Trophoblast cell (in vitro differentiated cells and primary cell): ENCODE data around the gene KCNC1.

ENCODE experiments used
- DNase-seq, 2 donors: peaks; one replicate each; pipeline ENCODE4 v3.0.0-alpha.2; 2016
- H2AFZ ChIP-seq: 2 replicates; pipeline ENCODE4 v1.6.1; 2013; ENCODE audit warnings: low read length, moderate library complexity, mild to moderate bottlenecking; ENCODE audit not compliant: insufficient read depth, poor library complexity
- H2AK5ac ChIP-seq: 2 replicates; pipeline ENCODE4 v1.6.1; 2013; ENCODE audit warnings: mild to moderate bottlenecking, low read length
- H2BK120ac ChIP-seq: 2 replicates; pipeline ENCODE4 v1.6.1; 2013; ENCODE audit warnings: low read length, mild to moderate bottlenecking, moderate library complexity; ENCODE audit not compliant: insufficient read depth, poor library complexity
- H2BK12ac ChIP-seq: 2 replicates; pipeline ENCODE4 v1.6.1; 2013; ENCODE audit warnings: mild to moderate bottlenecking, low read length, moderate library complexity
- H2BK5ac ChIP-seq: 2 replicates; pipeline ENCODE4 v1.6.1; 2013; ENCODE audit warnings: low read length, low read depth, moderate library complexity, mild to moderate bottlenecking; ENCODE audit not compliant: poor library complexity
- H3K14ac ChIP-seq: 2 replicates; pipeline ENCODE4 v1.6.1; 2013; ENCODE audit warnings: mild to moderate bottlenecking, low read length
- H3K18ac ChIP-seq: 2 replicates; pipeline ENCODE4 v1.6.1; 2013; ENCODE audit warnings: mild to moderate bottlenecking, low read length
- H3K23ac ChIP-seq: 2 replicates; pipeline ENCODE4 v1.6.1; 2013; ENCODE audit warnings: low read length
- H3K27ac ChIP-seq: 2 replicates; pipeline ENCODE4 v1.5.1; 2013; ENCODE audit warnings: low read depth, mild to moderate bottlenecking, inconsistent platforms, low read length, moderate library complexity
- H3K27me3 ChIP-seq: 2 replicates; pipeline ENCODE4 v1.6.1; 2013; ENCODE audit warnings: inconsistent platforms, mild to moderate bottlenecking, low read length, moderate library complexity; ENCODE audit not compliant: insufficient read depth
- H3K36me3 ChIP-seq, 2 experiments: 1 replicate in 1 of 2; 2 replicates in 1 of 2; pipeline ENCODE4 v1.6.1; 2013; ENCODE audit warnings: low read length in 2 of 2, mild to moderate bottlenecking in 2 of 2, moderate library complexity in 1 of 2; ENCODE audit not compliant: insufficient read depth in 2 of 2, control insufficient read depth in 1 of 2
- H3K4ac ChIP-seq: 2 replicates; pipeline ENCODE4 v1.6.1; 2013; ENCODE audit warnings: low read depth, mild to moderate bottlenecking, low read length, moderate library complexity
- H3K4me1 ChIP-seq, 2 experiments: 1 replicate in 1 of 2; 2 replicates in 1 of 2; pipeline ENCODE4 v1.6.1; 2013; ENCODE audit warnings: low read length in 2 of 2, mild to moderate bottlenecking in 2 of 2, moderate library complexity in 1 of 2; ENCODE audit not compliant: insufficient read depth in 2 of 2, control insufficient read depth in 1 of 2
- H3K4me2 ChIP-seq: 2 replicates; pipeline ENCODE4 v1.6.1; 2013; ENCODE audit warnings: inconsistent platforms, mild to moderate bottlenecking, low read length, moderate library complexity
- H3K4me3 ChIP-seq: 2 replicates; pipeline ENCODE4 v1.5.1; 2013; ENCODE audit warnings: mild to moderate bottlenecking, low read depth, low read length, inconsistent platforms
- H3K79me1 ChIP-seq: one replicate; pipeline ENCODE4 v1.6.1; 2013; ENCODE audit warnings: low read length
- H3K79me2 ChIP-seq: 2 replicates; pipeline ENCODE4 v1.6.1; 2013; ENCODE audit warnings: low read length, mild to moderate bottlenecking; ENCODE audit not compliant: control insufficient read depth, insufficient read depth, poor library complexity
- H3K9ac ChIP-seq: 2 replicates; pipeline ENCODE4 v1.6.1; 2013; ENCODE audit warnings: mild to moderate bottlenecking, low read length
- H3K9me3 ChIP-seq: 2 replicates; pipeline ENCODE4 v1.6.1; 2013; ENCODE audit warnings: low read depth, mild to moderate bottlenecking, control low read depth, inconsistent platforms, low read length; ENCODE audit not compliant: insufficient read depth
- H4K12ac ChIP-seq: 2 replicates; pipeline ENCODE4 v1.6.1; 2013; ENCODE audit warnings: low read depth, mild to moderate bottlenecking, low read length, moderate library complexity
- H4K8ac ChIP-seq: 2 replicates; pipeline ENCODE4 v1.6.1; 2013; ENCODE audit warnings: low read depth, mild to moderate bottlenecking, low read length, moderate library complexity
- H4K91ac ChIP-seq: one replicate; pipeline ENCODE4 v1.6.1; 2013; ENCODE audit warnings: low read depth, mild to moderate bottlenecking, low read length, moderate library complexity
- whole genome bisulfite sequencing: extraction: QIAGEN DNeasy Blood & Tissue Kit; methylation state at CpG from one replicate; pipeline ENCODE4 v1.1.7; 2013; ENCODE audit warnings: missing lambda C conversion rate; ENCODE audit not compliant: insufficient read length, insufficient coverage; ENCODE audit errors: extremely low coverage; 5-methylcytosine and 5-hydroxymethylcytosine counted together

KCNC1 gene

DNA sequence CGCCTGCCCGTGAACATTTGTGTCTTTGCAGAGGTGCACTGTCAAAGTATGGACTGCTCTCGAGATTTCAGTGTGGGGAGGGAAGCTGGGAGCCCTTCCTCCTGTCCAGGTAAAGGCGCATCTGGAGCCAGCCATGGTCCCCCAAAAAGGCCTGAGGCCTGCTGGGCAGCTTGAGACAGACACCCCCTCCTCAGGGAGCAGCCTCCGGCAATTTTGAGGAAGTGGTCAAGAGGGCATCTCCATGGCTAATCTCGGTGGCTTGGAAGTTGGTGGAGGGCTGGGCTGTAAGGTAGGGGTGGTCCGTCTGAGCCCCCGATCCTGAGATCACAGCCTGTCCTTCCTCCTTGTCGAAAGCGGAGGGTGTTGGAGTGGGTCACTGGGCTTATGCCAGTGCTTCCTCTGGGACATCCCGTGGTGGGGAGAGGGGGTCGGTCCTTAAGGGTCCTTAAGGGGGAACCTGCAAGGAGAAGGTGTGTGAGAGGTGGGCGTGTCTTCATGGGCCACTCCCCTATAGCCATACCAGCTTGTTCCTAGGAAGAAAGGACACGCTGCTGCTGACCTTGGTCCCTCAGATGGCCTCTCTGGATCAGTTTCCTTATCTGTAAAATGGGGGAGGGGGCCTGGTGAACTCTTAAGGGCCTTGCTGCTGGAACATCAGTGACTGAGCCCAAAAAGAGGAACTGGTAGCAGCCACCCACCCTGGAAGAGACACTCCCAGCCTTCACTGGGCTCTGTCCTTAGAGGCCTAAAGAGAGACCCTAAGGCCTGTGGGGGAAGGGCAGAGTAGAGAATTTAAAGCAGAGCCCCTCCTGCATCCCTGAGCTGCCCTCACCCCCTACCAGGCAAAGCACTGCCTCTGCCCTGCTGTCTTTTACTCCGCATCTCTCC, 2.6 kb downstream of the KCNC1 start:
- Histone ChIP-seq H3K9me3 (peaks cover 15% of the 10 kb centered on the region), H2AFZ (no peak overlapping the region), H4K12ac (no peak overlapping the region), H3K27ac (no peak overlapping the region), H3K23ac (no peak overlapping the region), H3K9ac (no peak overlapping the region), H3K4me3 (no peak overlapping the region), H4K8ac (no peak overlapping the region), H2BK120ac (no peak overlapping the region), H3K4me1 (peaks cover 3 to 6% of the 10 kb centered on the region in 2 experiments), H3K27me3 (peaks cover 40% of the 10 kb centered on the region), H3K4me2 (no peak overlapping the region), H3K79me1 (no peaks in the 10 kb centered on the region), H3K36me3 (no peaks in the 10 kb centered on the region), H3K79me2 (no peaks in the 10 kb centered on the region), H3K14ac (no peak overlapping the region), H3K4ac (no peak overlapping the region), H3K18ac (no peak overlapping the region), H2BK12ac (no peak overlapping the region), H4K91ac (no peak overlapping the region), H2BK5ac (no peak overlapping the region), H2AK5ac (no peak overlapping the region)
- no CpG with 5 or more reads among the region's 15 CpGs for WGBS
- DNase-seq = no peak

DNA sequence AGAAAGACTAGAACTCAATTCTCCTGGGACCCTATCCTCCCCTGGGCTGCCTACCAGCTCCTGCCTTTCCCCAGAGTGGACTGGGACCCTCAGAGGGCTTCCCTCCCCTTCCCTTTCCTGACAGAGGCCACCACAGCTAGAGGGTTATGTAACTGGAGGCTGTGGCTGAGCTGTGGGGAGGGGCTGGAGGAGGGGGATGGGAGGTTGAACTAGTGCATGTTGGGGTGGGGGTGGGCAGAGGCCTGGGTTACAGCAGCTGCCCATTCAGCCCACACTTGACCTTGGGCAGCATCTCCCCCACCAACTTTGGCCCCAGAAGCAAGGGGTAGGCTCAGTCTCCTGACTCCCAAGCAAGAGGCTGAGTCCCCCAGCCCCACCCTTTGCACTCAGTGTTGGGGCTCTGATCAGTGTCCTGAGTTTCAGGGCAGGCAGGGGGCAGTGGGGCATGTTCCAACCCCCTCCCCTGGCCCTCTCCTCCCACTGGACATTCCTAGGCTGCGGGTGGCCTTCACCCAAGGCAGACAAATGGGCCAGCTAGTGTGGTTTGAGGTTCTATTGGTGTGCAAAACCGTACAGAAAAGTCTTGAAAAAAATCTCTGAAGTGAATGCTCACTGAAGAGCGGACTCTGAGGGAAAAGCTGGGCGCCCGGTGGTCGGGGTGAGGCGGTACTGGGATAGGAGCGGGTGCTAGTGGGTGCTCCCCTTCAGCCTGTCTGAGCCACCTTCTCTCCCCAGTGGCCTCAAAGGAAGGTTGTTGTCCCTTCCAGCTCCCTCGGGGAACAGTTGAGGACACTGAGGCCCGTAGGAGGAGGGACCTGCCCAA, 3.8 kb downstream of the KCNC1 start:
- peaks cover 3 to 6% of the 10 kb centered on the region in 2 experiments for H3K4me1 ChIP-seq
- H3K18ac ChIP-seq = no peak overlapping the region
- H3K23ac ChIP-seq = no peak overlapping the region
- H4K8ac ChIP-seq = no peak overlapping the region
- no peak overlapping the region for H3K4ac ChIP-seq
- DNase-seq = no peak
- no peak overlapping the region for H3K14ac ChIP-seq
- H2AK5ac ChIP-seq = no peak overlapping the region
- no peak overlapping the region for H3K4me2 ChIP-seq
- H4K12ac ChIP-seq = no peak overlapping the region
- H3K79me1 ChIP-seq = no peaks in the 10 kb centered on the region
- H3K9me3 ChIP-seq = peaks cover 15% of the 10 kb centered on the region
- H3K79me2 ChIP-seq = no peaks in the 10 kb centered on the region
- no peak overlapping the region for H2BK5ac ChIP-seq
- H2BK120ac ChIP-seq = no peak overlapping the region
- H3K27ac ChIP-seq = no peak overlapping the region
- no CpG with 5 or more reads among the region's 10 CpGs for WGBS
- no peak overlapping the region for H3K9ac ChIP-seq
- H3K4me3 ChIP-seq = no peak overlapping the region
- peaks cover 35% of the 10 kb centered on the region for H3K27me3 ChIP-seq
- no peak overlapping the region for H2AFZ ChIP-seq
- H4K91ac ChIP-seq = no peak overlapping the region
- H3K36me3 ChIP-seq = no peaks in the 10 kb centered on the region
- H2BK12ac ChIP-seq = no peak overlapping the region

DNA sequence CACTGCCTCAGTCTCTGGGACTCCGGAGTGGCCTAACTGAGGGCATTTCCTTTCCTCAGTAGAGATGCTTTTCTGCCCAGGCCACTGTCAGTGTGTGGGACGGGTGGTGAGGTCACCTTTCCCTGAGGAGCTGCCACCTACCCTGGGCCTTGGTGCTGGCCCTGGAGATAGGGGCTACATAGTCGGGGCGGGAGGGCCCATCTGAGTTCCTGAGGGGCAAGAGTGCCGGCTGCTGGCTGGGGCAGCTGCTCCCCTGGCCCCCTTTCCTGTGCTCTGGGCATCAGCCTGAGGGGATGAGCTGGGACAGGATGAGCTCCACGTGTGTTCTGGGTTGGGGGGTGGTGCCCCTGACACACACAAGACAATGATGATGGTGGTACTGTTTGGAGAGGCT, 5.4 kb downstream of the KCNC1 start:
- Histone ChIP-seq H4K12ac (no peak overlapping the region), H3K4me3 (no peak overlapping the region), H3K14ac (no peak overlapping the region), H2AFZ (no peak overlapping the region), H3K18ac (no peak overlapping the region), H2BK12ac (no peak overlapping the region), H3K23ac (no peak overlapping the region), H2BK5ac (no peak overlapping the region), H3K9ac (no peak overlapping the region), H3K27ac (no peak overlapping the region), H3K79me2 (no peaks in the 10 kb centered on the region), H3K27me3 (peaks cover 24% of the 10 kb centered on the region), H3K4ac (no peak overlapping the region), H3K36me3 (no peaks in the 10 kb centered on the region), H4K8ac (no peak overlapping the region), H2BK120ac (no peak overlapping the region), H3K4me2 (no peak overlapping the region), H2AK5ac (no peak overlapping the region), H3K79me1 (no peaks in the 10 kb centered on the region), H4K91ac (no peak overlapping the region), H3K4me1 (peaks cover 3 to 6% of the 10 kb centered on the region in 2 experiments), H3K9me3 (peaks cover 15% of the 10 kb centered on the region)
- no CpG with 5 or more reads among the region's 6 CpGs for WGBS
- DNase-seq = no peak

DNA sequence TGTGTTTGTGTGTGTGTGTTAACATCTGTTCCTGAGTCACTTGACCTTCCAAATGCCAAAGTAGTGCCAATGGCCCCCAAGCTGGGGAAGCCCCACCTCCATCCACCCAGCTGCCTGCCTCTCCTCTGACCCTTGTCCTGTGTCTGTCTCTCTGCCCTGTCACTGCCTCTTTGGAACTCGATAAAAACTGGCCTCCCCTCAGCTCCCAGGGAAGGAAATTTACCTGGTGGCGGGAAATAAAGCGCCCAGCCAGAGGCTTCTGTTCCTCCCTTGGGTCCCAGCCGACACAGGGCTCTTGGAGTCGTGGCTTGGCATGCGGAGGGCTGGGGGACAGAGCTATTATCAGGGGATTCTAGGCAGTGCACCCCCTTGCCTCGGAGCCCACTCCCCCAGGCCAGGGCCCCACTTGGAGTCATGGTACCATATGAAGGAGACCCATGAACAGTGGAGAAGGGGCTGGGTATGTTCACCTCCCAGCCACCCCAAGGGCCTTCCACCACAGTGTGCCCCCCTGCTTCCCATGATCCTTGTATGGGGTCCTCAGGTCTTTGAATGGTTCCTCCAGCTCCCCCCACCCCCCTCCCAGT, 6.2 kb downstream of the KCNC1 start:
- Histone ChIP-seq H4K12ac (no peak overlapping the region), H3K9ac (no peak overlapping the region), H3K4ac (no peak overlapping the region), H3K79me2 (no peaks in the 10 kb centered on the region), H4K8ac (no peak overlapping the region), H3K27ac (no peak overlapping the region), H3K23ac (no peak overlapping the region), H2BK120ac (no peak overlapping the region), H2AFZ (no peak overlapping the region), H3K36me3 (no peaks in the 10 kb centered on the region), H4K91ac (no peak overlapping the region), H3K79me1 (no peaks in the 10 kb centered on the region), H3K9me3 (peaks cover 13% of the 10 kb centered on the region), H3K14ac (no peak overlapping the region), H3K4me2 (no peak overlapping the region), H2BK5ac (no peak overlapping the region), H2BK12ac (no peak overlapping the region), H3K4me1 (peaks cover 0 to 3% of the 10 kb centered on the region in 2 experiments), H2AK5ac (no peak overlapping the region), H3K4me3 (no peak overlapping the region), H3K18ac (no peak overlapping the region), H3K27me3 (peaks cover 19% of the 10 kb centered on the region)
- no peak for DNase-seq
- no CpG with 5 or more reads among the region's 7 CpGs for WGBS
